DOHH2 (cell line): ENCODE results near the gene SP6.

Experiments
- H3F3A ChIP-seq: fragments of 200-600 bp; sonication (generic), shearing (Covaris generic); 2 replicates; pipeline ENCODE4 v1.6.0; 2016; ENCODE audit warnings: antibody characterized with exemption, mild to moderate bottlenecking; ENCODE audit not compliant: control insufficient read depth, insufficient read depth
- H3K27ac ChIP-seq: fragments of 200-600 bp; sonication (generic); 2 replicates; pipeline ENCODE4 v1.5.1; 2014; ENCODE audit warnings: low read depth, mild to moderate bottlenecking, low read length, moderate library complexity
- H3K27me3 ChIP-seq: fragments of 200-600 bp; sonication (generic); 2 replicates; pipeline ENCODE4 v1.6.1; 2014; ENCODE audit warnings: mild to moderate bottlenecking, low read length, mixed read lengths; ENCODE audit not compliant: control insufficient read depth
- H3K36me3 ChIP-seq: fragments of 200-600 bp; sonication (generic); 2 replicates; pipeline ENCODE4 v1.6.1; 2014; ENCODE audit warnings: mild to moderate bottlenecking, low read length, moderate library complexity, mixed read lengths; ENCODE audit not compliant: control insufficient read depth
- H3K4me1 ChIP-seq: fragments of 200-600 bp; sonication (generic); 2 replicates; pipeline ENCODE4 v1.6.1; 2014; ENCODE audit warnings: mild to moderate bottlenecking, low read length, mixed read lengths; ENCODE audit not compliant: control insufficient read depth
- H3K4me2 ChIP-seq: fragments of 200-600 bp; sonication (generic); 2 replicates; pipeline ENCODE4 v1.6.0; 2014; ENCODE audit warnings: mild to moderate bottlenecking, low read length, moderate library complexity
- H3K4me3 ChIP-seq: fragments of 200-600 bp; sonication (generic); 2 replicates; pipeline ENCODE4 v1.5.1; 2014; ENCODE audit warnings: mild to moderate bottlenecking, low read length, mixed read lengths
- H3K79me2 ChIP-seq: fragments of 200-600 bp; sonication (generic); 2 replicates; pipeline ENCODE4 v1.6.1; 2014; ENCODE audit warnings: mild to moderate bottlenecking, low read length, mixed read lengths; ENCODE audit not compliant: control insufficient read depth
- H3K9me2 ChIP-seq: fragments of 200-600 bp; sonication (generic); replicated peaks from 2 replicates; pipeline ENCODE4 v1.6.1; 2014; ENCODE audit warnings: mild to moderate bottlenecking, low read length, mixed read lengths; ENCODE audit not compliant: control insufficient read depth
- H3K9me3 ChIP-seq: fragments of 200-600 bp; sonication (generic); 2 replicates; pipeline ENCODE4 v1.6.1; 2014; ENCODE audit warnings: antibody characterized with exemption, low read length, mixed read lengths; ENCODE audit not compliant: control insufficient read depth, insufficient read depth
- H4K20me1 ChIP-seq: fragments of 200-600 bp; sonication (generic); 2 replicates; pipeline ENCODE4 v1.6.0; 2014; ENCODE audit warnings: low read depth, mild to moderate bottlenecking, antibody characterized with exemption, low read length, moderate library complexity; ENCODE audit not compliant: control insufficient read depth, insufficient read depth
- EZH2phosphoT487 ChIP-seq: fragments of 200-600 bp; sonication (generic); IDR thresholded peaks from 2 replicates; pipeline ENCODE4 v1.6.1; 2017; ENCODE audit warnings: borderline replicate concordance, mild to moderate bottlenecking, antibody characterized with exemption, low read length, moderate library complexity, mixed read lengths
- TF ChIP-seq, protein P1 (sequence below): fragments of 200-600 bp; sonication (generic); IDR thresholded peaks from one replicate; pipeline ENCODE4 v1.5.1; 2014; ENCODE audit warnings: antibody characterized with exemption, mild to moderate bottlenecking, low read depth, low read length; ENCODE audit not compliant: poor library complexity, severe bottlenecking

The SP6 gene

GRCh38 chr17:47870056-47870455, 19.1 kb upstream of the SP6 start:
- TF ChIP-seq EZH2phosphoT487, result no peak
- TF ChIP-seq, protein P1, sequence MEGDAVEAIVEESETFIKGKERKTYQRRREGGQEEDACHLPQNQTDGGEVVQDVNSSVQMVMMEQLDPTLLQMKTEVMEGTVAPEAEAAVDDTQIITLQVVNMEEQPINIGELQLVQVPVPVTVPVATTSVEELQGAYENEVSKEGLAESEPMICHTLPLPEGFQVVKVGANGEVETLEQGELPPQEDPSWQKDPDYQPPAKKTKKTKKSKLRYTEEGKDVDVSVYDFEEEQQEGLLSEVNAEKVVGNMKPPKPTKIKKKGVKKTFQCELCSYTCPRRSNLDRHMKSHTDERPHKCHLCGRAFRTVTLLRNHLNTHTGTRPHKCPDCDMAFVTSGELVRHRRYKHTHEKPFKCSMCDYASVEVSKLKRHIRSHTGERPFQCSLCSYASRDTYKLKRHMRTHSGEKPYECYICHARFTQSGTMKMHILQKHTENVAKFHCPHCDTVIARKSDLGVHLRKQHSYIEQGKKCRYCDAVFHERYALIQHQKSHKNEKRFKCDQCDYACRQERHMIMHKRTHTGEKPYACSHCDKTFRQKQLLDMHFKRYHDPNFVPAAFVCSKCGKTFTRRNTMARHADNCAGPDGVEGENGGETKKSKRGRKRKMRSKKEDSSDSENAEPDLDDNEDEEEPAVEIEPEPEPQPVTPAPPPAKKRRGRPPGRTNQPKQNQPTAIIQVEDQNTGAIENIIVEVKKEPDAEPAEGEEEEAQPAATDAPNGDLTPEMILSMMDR, result no peak
- Histone ChIP-seq H4K20me1 (no peaks in the 10 kb centered on the region), H3K4me3 (no peak overlapping the region), H3K27me3 (peaks cover 32% of the 10 kb centered on the region), H3K27ac (no peak overlapping the region), H3K36me3 (no peaks in the 10 kb centered on the region), H3K9me2 (no peaks in the 10 kb centered on the region), H3F3A (no peaks in the 10 kb centered on the region), H3K9me3 (no peaks in the 10 kb centered on the region), H3K4me2 (no peak overlapping the region), H3K79me2 (no peaks in the 10 kb centered on the region), H3K4me1 (peaks cover 16% of the 10 kb centered on the region)

DNA sequence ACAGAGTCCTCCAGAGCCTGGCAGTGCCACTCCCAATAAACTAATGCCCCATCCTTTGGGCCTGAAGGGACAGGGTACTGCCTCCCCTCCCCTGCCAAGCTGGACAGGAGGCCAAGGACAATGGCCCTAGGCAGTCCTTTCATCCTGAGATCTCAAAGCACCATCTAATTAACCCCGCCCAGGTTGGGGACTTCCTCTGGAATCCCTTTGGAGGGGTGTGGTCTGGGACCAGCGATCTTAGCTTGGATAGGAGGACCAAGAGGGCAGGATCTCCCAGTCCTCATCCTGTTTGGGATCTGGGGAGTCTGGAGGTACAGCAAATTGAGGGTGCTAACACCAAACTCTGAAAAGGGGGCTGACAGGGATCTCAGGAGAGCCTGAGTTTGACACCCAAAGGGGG, 18.2 kb upstream of the SP6 start:
- H3K4me2 ChIP-seq, result no peak overlapping the region
- no peak overlapping the region for H3K27ac ChIP-seq
- H3K79me2 ChIP-seq, result no peaks in the 10 kb centered on the region
- peaks cover 32% of the 10 kb centered on the region for H3K27me3 ChIP-seq
- no peaks in the 10 kb centered on the region for H3K9me2 ChIP-seq
- H3K4me1 ChIP-seq, result peaks cover 13% of the 10 kb centered on the region
- no peak overlapping the region for H3K4me3 ChIP-seq
- no peaks in the 10 kb centered on the region for H3K9me3 ChIP-seq
- H4K20me1 ChIP-seq, result no peaks in the 10 kb centered on the region
- TF ChIP-seq, protein P1, result no peak
- TF ChIP-seq EZH2phosphoT487, result no peak
- no peaks in the 10 kb centered on the region for H3F3A ChIP-seq
- no peaks in the 10 kb centered on the region for H3K36me3 ChIP-seq

DNA sequence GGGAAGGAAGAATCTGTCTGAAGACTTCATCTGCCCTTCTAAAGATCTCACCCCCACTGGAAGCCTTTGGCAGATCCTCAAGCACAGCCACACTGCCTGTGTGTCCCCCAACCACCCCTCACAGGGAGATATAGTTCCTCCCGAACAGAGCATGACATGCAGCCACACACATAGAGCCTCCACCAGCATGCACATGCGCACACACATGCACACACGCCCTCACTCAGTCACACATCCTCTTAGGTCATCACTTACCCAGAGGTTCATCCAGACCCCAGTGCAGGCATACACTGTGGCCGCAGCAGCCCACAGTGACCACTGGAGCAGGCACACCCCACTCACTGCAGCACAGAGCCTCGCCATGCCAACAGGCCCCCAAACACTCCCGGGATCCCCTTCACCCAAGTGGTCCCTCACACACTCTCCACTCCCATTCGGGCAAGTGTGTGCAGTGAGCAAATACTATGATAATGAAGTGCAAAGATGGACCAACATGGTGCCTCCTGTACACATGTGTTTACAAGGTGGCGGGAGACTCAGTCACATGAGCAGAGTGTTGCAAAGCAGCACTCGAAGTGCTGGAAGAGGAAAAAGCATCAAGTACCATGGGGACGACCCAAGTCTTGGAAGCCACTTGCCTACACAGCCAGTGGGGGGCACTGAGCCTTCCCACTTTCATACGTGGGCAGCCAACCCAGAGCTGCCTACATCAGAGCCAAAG, 17.0 kb upstream of the SP6 start:
- no peak overlapping the region for H3K27ac ChIP-seq
- peaks cover 32% of the 10 kb centered on the region for H3K27me3 ChIP-seq
- no peaks in the 10 kb centered on the region for H3K36me3 ChIP-seq
- H3K79me2 ChIP-seq, result no peaks in the 10 kb centered on the region
- no peak overlapping the region for H3K4me2 ChIP-seq
- TF ChIP-seq, protein P1, result no peak
- no peak for TF ChIP-seq EZH2phosphoT487
- H3K4me1 ChIP-seq, result peaks cover 2% of the 10 kb centered on the region
- no peaks in the 10 kb centered on the region for H3K9me2 ChIP-seq
- H3K4me3 ChIP-seq, result no peak overlapping the region
- H3F3A ChIP-seq, result no peaks in the 10 kb centered on the region
- H4K20me1 ChIP-seq, result no peaks in the 10 kb centered on the region
- H3K9me3 ChIP-seq, result no peaks in the 10 kb centered on the region
